Choroid plexus epithelial cell (primary cell): ENCODE measurements around the gene MMP25.

Experiments
- DNase-seq: peaks from one replicate; pipeline ENCODE4 v3.0.0-alpha.2; 2010; ENCODE audit warnings: low read depth
- H3K4me3 ChIP-seq: 2 replicates; pipeline ENCODE4 v1.5.1; 2011; ENCODE audit warnings: low read depth, mild to moderate bottlenecking, control low read depth, low read length, moderate library complexity
- CTCF ChIP-seq: conservative IDR thresholded peaks from 2 replicates; pipeline ENCODE4 v1.5.1; 2011; ENCODE audit warnings: low read depth, mild to moderate bottlenecking, control low read depth, inconsistent platforms, low read length, moderate library complexity

Gene MMP25

DNA sequence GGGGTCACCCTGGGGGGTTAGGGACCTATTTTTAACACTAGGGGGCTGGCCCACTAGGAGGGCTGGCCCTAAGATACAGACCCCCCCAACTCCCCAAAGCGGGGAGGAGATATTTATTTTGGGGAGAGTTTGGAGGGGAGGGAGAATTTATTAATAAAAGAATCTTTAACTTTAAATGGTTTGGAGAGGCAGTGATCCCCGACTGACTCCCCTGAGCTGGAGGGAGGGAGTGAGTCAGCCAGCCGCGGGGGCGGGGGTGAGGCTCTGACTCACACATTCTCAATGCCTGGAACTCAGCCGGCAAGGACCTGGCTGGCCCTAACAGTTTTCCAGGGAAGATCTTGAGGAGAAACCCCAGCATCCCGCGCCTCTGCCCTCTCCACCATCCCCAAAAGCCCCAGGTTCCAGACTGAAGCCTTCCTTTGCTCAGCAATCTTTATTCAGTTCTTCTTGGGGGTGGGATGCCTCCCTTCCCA is 24.1 kb upstream of the MMP25 start:
- no peak for TF ChIP-seq CTCF
- peak overlapping the region; percentile 87 for H3K4me3 ChIP-seq
- peak; percentile 97 for DNase-seq

GRCh38 chr16:3022684-3023414 is 23.5 kb upstream of the MMP25 start:
- no peak for TF ChIP-seq CTCF

DNA sequence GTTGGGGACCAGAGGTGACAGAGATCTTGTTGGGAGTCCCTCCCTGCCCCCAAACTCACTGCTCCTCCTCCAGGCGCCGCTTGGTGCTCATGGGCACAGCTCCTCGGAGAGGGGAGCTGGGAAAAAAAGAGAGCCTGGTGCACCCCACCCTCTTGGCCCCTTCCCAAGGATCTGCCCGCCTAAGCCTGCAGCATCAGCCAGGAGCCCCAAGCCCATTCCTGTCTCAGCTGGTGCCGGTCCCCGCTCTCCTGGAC is 23.0 kb upstream of the MMP25 start:
- no peak for TF ChIP-seq CTCF
- peak; percentile 64 for DNase-seq
- peak overlapping the region; percentile 87 for H3K4me3 ChIP-seq

More at GRCh38 chr16:3022684-3023414, 23.5 kb upstream of the MMP25 start:
- peak overlapping the region; percentile 87 for H3K4me3 ChIP-seq
- peak; percentile 54 for DNase-seq

- peak within 1 kb of the TSS; percentile 87 for H3K4me3 ChIP-seq
- peak; percentile 99 for DNase-seq
- no peak for TF ChIP-seq CTCF
Measured at GRCh38 chr16:3023669-3024478, 22.5 kb upstream of the MMP25 start, which contains the start of the genes HCFC1R1 and THOC6. HCFC1R1 (minus strand) TSS chr16:3023942; CDS start chr16:3023941, 1 bp downstream. THOC6 (plus strand) TSS chr16:3024035; CDS start chr16:3024327, 292 bp downstream.

DNA sequence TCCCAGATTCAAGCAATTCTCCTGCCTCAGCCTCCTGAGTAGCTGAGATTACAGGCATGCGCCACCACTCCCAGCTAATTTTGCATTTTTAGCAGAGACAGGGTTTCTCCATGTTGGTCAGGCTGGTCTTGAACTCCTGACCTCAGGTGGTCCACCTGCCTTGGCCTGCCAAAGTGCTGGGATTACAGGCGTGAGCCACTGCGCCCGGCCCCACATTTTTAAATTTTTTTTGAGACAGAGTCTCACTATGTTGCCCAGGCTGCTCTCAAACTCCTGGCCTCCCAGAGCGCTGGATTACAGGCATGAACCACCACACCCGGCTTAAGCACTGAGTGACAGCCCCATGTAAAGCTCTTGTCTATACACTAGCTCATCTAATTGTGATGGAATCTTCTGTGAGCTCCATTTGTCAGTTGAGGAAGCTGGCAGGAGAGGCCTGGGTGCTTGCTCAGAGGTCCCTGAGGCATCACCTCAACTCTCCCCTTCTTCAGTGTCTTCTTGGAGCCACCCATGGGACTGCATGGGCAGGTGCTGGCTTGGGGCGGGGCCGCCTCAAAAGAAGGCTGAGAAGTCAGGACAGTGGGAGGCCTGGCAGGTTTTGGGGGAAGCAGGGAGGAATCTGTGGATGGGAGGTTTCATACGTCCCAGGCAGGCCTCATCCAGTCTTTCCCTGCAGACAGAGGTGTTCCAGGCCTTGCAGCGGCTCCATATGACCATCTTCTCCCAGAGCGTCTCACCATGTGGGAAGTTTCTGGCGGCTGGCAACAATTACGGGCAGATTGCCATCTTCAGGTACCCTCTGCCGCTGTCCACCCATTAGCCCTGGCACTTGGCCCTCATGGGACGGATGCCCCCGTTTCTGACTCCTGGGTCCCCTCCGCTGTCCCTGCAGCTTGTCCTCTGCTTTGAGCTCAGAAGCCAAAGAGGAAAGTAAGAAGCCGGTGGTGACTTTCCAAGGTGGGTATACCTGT is 21.0 kb upstream of the MMP25 start:
- DNase-seq, result no peak
- no peak for TF ChIP-seq CTCF

GRCh38 chr16:3026003-3026378 is 20.4 kb upstream of the MMP25 start:
- no peak for DNase-seq
- TF ChIP-seq CTCF, result no peak
- no peak overlapping the region for H3K4me3 ChIP-seq

More for the DNA sequence above, 21.0 kb upstream of the MMP25 start:
- H3K4me3 ChIP-seq, result no peak overlapping the region
